GM12878 (cell line): ENCODE data around the gene ARFGAP3. TPM values are rescaled to one million over a fixed set of nuclear protein-coding genes. Genes with fewer than 3 reads are reported as not detected.

Experiments used
- ATAC-seq: fragments of 200-7000 bp; cut with Tn5 transposase; 3 replicates; pipeline ENCODE4 v1.9.1; 2020; ENCODE audit warnings: mild to moderate bottlenecking, moderate library complexity
- BruUV-seq: library from RNA; stranded (reverse); fragments of 400-500 nt; replicated peaks from 2 replicates; lab custom pipeline; 2021; lab: Mats Ljungman, UMichigan
- CTCF ChIA-PET: fragments of 300-600 bp; sonication (Branson Sonifier 250); formaldehyde crosslinking; extraction: SDS; loops from one replicate; lab custom pipeline; 2021; ENCODE audit warnings: inconsistent platforms; lab: Yijun Ruan, JAX
- POLR2A ChIA-PET: fragments of 350-600 bp; formaldehyde crosslinking; extraction: SDS; loops from one replicate; lab custom pipeline; 2021; ENCODE audit warnings: inconsistent platforms; lab: Charles Lee
- RAD21 ChIA-PET: fragments of 300-600 bp; sonication (Branson Sonifier 250); formaldehyde crosslinking; loops from one replicate; lab custom pipeline; 2023; ENCODE audit warnings: antibody characterized with exemption; ENCODE audit not compliant: unreplicated experiment; lab: Charles Lee
- SMC1A ChIA-PET: fragments of 300-600 bp; sonication (Branson Sonifier 250); formaldehyde crosslinking; loops from one replicate; lab custom pipeline; 2023; ENCODE audit not compliant: unreplicated experiment, uncharacterized antibody; lab: Charles Lee
- DNase-seq: peaks from one replicate; pipeline ENCODE4 v3.0.0-alpha.2; 2011; ENCODE audit warnings: low read depth, low spot score
- FAIRE-seq: peaks from 3 replicates; lab custom pipeline; 2011; peaks lifted over from hg19 to GRCh38; lab: Jason Lieb, UNC
- H2AFZ ChIP-seq: 2 replicates; pipeline ENCODE4 v1.6.0; 2011; ENCODE audit warnings: low read depth, low read length, control low read depth; ENCODE audit not compliant: control insufficient read depth
- H3K27ac ChIP-seq: 2 replicates; pipeline ENCODE4 v1.5.1; 2011; ENCODE audit warnings: control low read depth; ENCODE audit not compliant: control insufficient read depth, insufficient read depth
- H3K27me3 ChIP-seq, 2 experiments: replicated peaks in 1 of 2; 2 replicates each; pipeline versions ENCODE4 v1.6.0 to v1.6.1; 2011; ENCODE audit warnings: low read length in 1 of 2; ENCODE audit not compliant: control insufficient read depth in 2 of 2, insufficient read depth in 2 of 2
- H3K36me3 ChIP-seq, 2 experiments: 2 replicates each; pipeline ENCODE4 v1.5.1; 2011; ENCODE audit warnings: low read length in 1 of 2; ENCODE audit not compliant: control insufficient read depth in 2 of 2, insufficient read depth in 2 of 2
- H3K4me1 ChIP-seq: 2 replicates; pipeline ENCODE4 v1.6.1; 2011; ENCODE audit warnings: mild to moderate bottlenecking, low read length, moderate library complexity, mixed read lengths; ENCODE audit not compliant: control insufficient read depth, insufficient read depth
- H3K4me2 ChIP-seq: 2 replicates; pipeline ENCODE4 v1.6.0; 2011; ENCODE audit warnings: control low read depth; ENCODE audit not compliant: control insufficient read depth, insufficient read depth
- H3K4me3 ChIP-seq: fragments of 200-600 bp; sonication (generic); 2 replicates; pipeline ENCODE4 v1.5.1; 2016
- H3K79me2 ChIP-seq: 2 replicates; pipeline ENCODE4 v1.6.0; 2011; ENCODE audit warnings: low read length; ENCODE audit not compliant: control insufficient read depth, insufficient read depth
- H3K9ac ChIP-seq: 2 replicates; pipeline ENCODE4 v1.8.0; 2011; ENCODE audit warnings: low read length, control low read depth, mixed read lengths; ENCODE audit not compliant: control insufficient read depth, insufficient read depth
- H3K9me3 ChIP-seq: replicated peaks from 3 replicates; pipeline ENCODE4 v1.5.1; 2011; ENCODE audit warnings: mild to moderate bottlenecking, low read length; ENCODE audit not compliant: control insufficient read depth, insufficient read depth
- H4K20me1 ChIP-seq: 2 replicates; pipeline ENCODE4 v1.6.0; 2011; ENCODE audit not compliant: control insufficient read depth, insufficient read depth
- CEBPB ChIP-seq, 2 experiments: fragments of 150-350 bp in 1 of 2; IDR thresholded peaks; 2 replicates each; pipeline ENCODE4 v1.6.1; 2012 to 2014; ENCODE audit warnings: low read depth in 2 of 2, low read length in 2 of 2, borderline replicate concordance in 1 of 2, inconsistent platforms in 1 of 2
- ESRRA ChIP-seq: IDR thresholded peaks from 2 replicates; pipeline ENCODE4 v1.6.1; 2012; ENCODE audit warnings: mild to moderate bottlenecking, low read length, improper control_type of control experiment
- MXI1 ChIP-seq: fragments of 150-350 bp; IDR thresholded peaks from 2 replicates; pipeline ENCODE4 v1.6.1; 2011; ENCODE audit warnings: low read depth, mild to moderate bottlenecking, inconsistent platforms, low read length, improper control_type of control experiment
- NBN ChIP-seq: fragments of 450-650 bp; IDR thresholded peaks from 2 replicates; pipeline ENCODE4 v1.6.1; 2016
- NR2C1 ChIP-seq: fragments of 450-650 bp; IDR thresholded peaks from 2 replicates; pipeline ENCODE4 v1.6.1; 2017; ENCODE audit warnings: antibody characterized with exemption, mild to moderate bottlenecking, moderate library complexity
- SIN3A ChIP-seq: IDR thresholded peaks from 2 replicates; pipeline ENCODE4 v1.6.1; 2012; ENCODE audit warnings: low read depth, low read length, improper control_type of control experiment
- SIX5 ChIP-seq: IDR thresholded peaks from 2 replicates; pipeline ENCODE4 v1.6.1; 2011; ENCODE audit warnings: mild to moderate bottlenecking, low read depth, low read length, moderate library complexity; ENCODE audit not compliant: severe bottlenecking
- TCF7 ChIP-seq: IDR thresholded peaks from 2 replicates; pipeline ENCODE4 v1.6.1; 2014; ENCODE audit warnings: antibody characterized with exemption, borderline replicate concordance
- ZNF24 ChIP-seq: fragments of 450-650 bp; IDR thresholded peaks from 2 replicates; pipeline ENCODE4 v1.6.1; 2017; ENCODE audit warnings: antibody characterized with exemption, mild to moderate bottlenecking
- WGBS: methylation state at CpG from one replicate; pipeline ENCODE4 v1.1.6; 2016; ENCODE audit warnings: low lambda C conversion rate; ENCODE audit not compliant: insufficient replicate concordance, insufficient coverage; ENCODE audit errors: missing lambda C conversion rate; 5-methylcytosine and 5-hydroxymethylcytosine counted together
- in situ Hi-C: fragments of 300-500 bp; cut with MboI; formaldehyde crosslinking; loops from 9 replicates; pipeline ENCODE4 v1.14.3; 2018; ENCODE audit warnings: mixed read lengths
- intact Hi-C: fragments of 100-400 bp; cut with micrococcal nuclease; formaldehyde crosslinking; loops from one replicate; pipeline ENCODE4 v1.14.2; 2022; ENCODE audit not compliant: unreplicated experiment
- polyA plus RNA-seq, 11 experiments: library from polyadenylated mRNA; depleted of rRNA in 4 of 11; unstranded in 6 of 11; stranded (reverse) in 5 of 11; fragments of >200 nt; fragmentation: Nextera tagmentation in 4 of 11; fragmentation: Illumina TruSeq in 1 of 11; extraction: Ambion mirVana in 4 of 11; extraction: Trizol in 1 of 11; gene quantifications; 1 replicate in 1 of 11; 2 replicates in 10 of 11; pipeline versions ENCODE4 v1.2.1 to v1.2.3, GENCODE V29; 2011 to 2016; ENCODE audit warnings: inconsistent platforms in 2 of 11, missing spikeins in 2 of 11, low read depth in 1 of 11
- total RNA-seq, 4 experiments: library from RNA; depleted of rRNA in 3 of 4; stranded (reverse); fragments of >200 nt in 3 of 4; fragmentation: Illumina TruSeq in 1 of 4; extraction: Trizol in 1 of 4; gene quantifications; 2 replicates each; pipeline versions ENCODE4 v1.2.1 to v1.2.3, GENCODE V29; 2013 to 2021
- TF ChIP-seq, protein P1 (sequence below): fragments of 450-650 bp; IDR thresholded peaks from 2 replicates; pipeline ENCODE4 v1.6.1; 2016; ENCODE audit warnings: mild to moderate bottlenecking, moderate library complexity, borderline replicate concordance
- TF ChIP-seq, protein P2 (sequence below): fragments of 450-650 bp; IDR thresholded peaks from 2 replicates; pipeline ENCODE4 v1.6.1; 2014; ENCODE audit warnings: mild to moderate bottlenecking
- TF ChIP-seq, protein P3 (sequence below): IDR thresholded peaks from 2 replicates; pipeline ENCODE4 v1.6.1; 2012; ENCODE audit warnings: improper control_type of control experiment, low read depth, low read length; ENCODE audit not compliant: insufficient replicate concordance

ARFGAP3 gene
- total and polyA plus RNA-seq, 10 of the 15 experiments (the other 5 are each of a cell fraction or from before 2014, with no cell fraction given): 29.7 to 50.8 (median 39.5) TPM

DNA sequence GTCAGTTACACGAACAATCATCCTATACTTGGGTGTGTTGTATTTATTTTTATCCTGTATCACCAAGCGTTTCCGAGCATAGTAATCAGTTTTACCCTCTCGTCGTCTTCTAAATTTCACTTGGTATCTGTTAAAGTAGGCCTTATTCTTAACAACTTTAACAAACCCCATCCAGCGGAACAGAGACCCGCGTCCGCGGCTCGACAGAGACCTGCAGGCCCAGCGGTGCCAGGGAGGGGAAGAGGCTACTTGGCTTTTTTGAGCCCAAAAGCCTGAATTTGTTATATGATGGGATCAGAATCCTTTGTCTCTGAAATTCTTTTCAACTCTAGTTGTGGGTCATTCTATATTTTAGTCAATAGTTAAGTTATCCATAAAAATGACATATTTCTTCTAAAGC is 79.9 kb downstream of the ARFGAP3 start:
- ATAC-seq (no peak), FAIRE-seq (no peak), DNase-seq (no peak)
- Histone ChIP-seq H3K27ac (no peak overlapping the region), H3K36me3 (no peaks in the 10 kb centered on the region), H3K79me2 (no peaks in the 10 kb centered on the region), H3K9ac (no peak overlapping the region), H3K27me3 (no peaks in the 10 kb centered on the region), H3K9me3 (no peaks in the 10 kb centered on the region), H3K4me3 (no peak overlapping the region), H4K20me1 (no peaks in the 10 kb centered on the region), H2AFZ (no peak overlapping the region), H3K4me1 (peaks cover under 1% of the 10 kb centered on the region; the same call in 1 of the 2 replicates), H3K4me2 (no peak overlapping the region)
- BruUV-seq: no TSS peak
- ChIA-PET POLR2A (no interaction called here), SMC1A (no interaction called here), RAD21 (no interaction called here), CTCF (interaction anchor here (0.6 kb wide), 1 partner anchor 24 kb away, joined by 3 read pairs; no protein-coding TSS in a partner anchor)
- 91% methylated on average over 12 of the region's 12 CpGs for WGBS
- in situ Hi-C loops: no loop called here
- intact Hi-C loops: no loop called here
- TF ChIP-seq SIN3A (no peak), TCF7 (no peak), MXI1 (no peak), ESRRA (no peak), ZNF24 (no peak), CEBPB (IDR thresholded peaks at IDR 0.05; ENCODE audit: borderline replicate concordance in 1 of 2, low read depth in 2 of 2, low read length in 2 of 2) (no peak), SIX5 (no peak), NBN (no peak), NR2C1 (no peak)
- TF ChIP-seq, protein P1, sequence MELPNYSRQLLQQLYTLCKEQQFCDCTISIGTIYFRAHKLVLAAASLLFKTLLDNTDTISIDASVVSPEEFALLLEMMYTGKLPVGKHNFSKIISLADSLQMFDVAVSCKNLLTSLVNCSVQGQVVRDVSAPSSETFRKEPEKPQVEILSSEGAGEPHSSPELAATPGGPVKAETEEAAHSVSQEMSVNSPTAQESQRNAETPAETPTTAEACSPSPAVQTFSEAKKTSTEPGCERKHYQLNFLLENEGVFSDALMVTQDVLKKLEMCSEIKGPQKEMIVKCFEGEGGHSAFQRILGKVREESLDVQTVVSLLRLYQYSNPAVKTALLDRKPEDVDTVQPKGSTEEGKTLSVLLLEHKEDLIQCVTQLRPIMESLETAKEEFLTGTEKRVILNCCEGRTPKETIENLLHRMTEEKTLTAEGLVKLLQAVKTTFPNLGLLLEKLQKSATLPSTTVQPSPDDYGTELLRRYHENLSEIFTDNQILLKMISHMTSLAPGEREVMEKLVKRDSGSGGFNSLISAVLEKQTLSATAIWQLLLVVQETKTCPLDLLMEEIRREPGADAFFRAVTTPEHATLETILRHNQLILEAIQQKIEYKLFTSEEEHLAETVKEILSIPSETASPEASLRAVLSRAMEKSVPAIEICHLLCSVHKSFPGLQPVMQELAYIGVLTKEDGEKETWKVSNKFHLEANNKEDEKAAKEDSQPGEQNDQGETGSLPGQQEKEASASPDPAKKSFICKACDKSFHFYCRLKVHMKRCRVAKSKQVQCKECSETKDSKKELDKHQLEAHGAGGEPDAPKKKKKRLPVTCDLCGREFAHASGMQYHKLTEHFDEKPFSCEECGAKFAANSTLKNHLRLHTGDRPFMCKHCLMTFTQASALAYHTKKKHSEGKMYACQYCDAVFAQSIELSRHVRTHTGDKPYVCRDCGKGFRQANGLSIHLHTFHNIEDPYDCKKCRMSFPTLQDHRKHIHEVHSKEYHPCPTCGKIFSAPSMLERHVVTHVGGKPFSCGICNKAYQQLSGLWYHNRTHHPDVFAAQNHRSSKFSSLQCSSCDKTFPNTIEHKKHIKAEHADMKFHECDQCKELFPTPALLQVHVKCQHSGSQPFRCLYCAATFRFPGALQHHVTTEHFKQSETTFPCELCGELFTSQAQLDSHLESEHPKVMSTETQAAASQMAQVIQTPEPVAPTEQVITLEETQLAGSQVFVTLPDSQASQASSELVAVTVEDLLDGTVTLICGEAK: no peak
- TF ChIP-seq, protein P2, sequence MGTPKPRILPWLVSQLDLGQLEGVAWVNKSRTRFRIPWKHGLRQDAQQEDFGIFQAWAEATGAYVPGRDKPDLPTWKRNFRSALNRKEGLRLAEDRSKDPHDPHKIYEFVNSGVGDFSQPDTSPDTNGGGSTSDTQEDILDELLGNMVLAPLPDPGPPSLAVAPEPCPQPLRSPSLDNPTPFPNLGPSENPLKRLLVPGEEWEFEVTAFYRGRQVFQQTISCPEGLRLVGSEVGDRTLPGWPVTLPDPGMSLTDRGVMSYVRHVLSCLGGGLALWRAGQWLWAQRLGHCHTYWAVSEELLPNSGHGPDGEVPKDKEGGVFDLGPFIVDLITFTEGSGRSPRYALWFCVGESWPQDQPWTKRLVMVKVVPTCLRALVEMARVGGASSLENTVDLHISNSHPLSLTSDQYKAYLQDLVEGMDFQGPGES: no peak
- TF ChIP-seq, protein P3, sequence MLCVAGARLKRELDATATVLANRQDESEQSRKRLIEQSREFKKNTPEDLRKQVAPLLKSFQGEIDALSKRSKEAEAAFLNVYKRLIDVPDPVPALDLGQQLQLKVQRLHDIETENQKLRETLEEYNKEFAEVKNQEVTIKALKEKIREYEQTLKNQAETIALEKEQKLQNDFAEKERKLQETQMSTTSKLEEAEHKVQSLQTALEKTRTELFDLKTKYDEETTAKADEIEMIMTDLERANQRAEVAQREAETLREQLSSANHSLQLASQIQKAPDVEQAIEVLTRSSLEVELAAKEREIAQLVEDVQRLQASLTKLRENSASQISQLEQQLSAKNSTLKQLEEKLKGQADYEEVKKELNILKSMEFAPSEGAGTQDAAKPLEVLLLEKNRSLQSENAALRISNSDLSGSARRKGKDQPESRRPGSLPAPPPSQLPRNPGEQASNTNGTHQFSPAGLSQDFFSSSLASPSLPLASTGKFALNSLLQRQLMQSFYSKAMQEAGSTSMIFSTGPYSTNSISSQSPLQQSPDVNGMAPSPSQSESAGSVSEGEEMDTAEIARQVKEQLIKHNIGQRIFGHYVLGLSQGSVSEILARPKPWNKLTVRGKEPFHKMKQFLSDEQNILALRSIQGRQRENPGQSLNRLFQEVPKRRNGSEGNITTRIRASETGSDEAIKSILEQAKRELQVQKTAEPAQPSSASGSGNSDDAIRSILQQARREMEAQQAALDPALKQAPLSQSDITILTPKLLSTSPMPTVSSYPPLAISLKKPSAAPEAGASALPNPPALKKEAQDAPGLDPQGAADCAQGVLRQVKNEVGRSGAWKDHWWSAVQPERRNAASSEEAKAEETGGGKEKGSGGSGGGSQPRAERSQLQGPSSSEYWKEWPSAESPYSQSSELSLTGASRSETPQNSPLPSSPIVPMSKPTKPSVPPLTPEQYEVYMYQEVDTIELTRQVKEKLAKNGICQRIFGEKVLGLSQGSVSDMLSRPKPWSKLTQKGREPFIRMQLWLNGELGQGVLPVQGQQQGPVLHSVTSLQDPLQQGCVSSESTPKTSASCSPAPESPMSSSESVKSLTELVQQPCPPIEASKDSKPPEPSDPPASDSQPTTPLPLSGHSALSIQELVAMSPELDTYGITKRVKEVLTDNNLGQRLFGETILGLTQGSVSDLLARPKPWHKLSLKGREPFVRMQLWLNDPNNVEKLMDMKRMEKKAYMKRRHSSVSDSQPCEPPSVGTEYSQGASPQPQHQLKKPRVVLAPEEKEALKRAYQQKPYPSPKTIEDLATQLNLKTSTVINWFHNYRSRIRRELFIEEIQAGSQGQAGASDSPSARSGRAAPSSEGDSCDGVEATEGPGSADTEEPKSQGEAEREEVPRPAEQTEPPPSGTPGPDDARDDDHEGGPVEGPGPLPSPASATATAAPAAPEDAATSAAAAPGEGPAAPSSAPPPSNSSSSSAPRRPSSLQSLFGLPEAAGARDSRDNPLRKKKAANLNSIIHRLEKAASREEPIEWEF: no peak
